Measurements from ENCODE around the gene PLGRKT. TPM values are rescaled to one million over a fixed set of nuclear protein-coding genes. Genes with fewer than 3 reads are reported as not detected.

Gene PLGRKT
- total and polyA plus RNA-seq, 2 donors (not counting 3 experiments of a cell fraction or from before 2014, with no cell fraction given) = 3.8 to 21.2 TPM

DNA sequence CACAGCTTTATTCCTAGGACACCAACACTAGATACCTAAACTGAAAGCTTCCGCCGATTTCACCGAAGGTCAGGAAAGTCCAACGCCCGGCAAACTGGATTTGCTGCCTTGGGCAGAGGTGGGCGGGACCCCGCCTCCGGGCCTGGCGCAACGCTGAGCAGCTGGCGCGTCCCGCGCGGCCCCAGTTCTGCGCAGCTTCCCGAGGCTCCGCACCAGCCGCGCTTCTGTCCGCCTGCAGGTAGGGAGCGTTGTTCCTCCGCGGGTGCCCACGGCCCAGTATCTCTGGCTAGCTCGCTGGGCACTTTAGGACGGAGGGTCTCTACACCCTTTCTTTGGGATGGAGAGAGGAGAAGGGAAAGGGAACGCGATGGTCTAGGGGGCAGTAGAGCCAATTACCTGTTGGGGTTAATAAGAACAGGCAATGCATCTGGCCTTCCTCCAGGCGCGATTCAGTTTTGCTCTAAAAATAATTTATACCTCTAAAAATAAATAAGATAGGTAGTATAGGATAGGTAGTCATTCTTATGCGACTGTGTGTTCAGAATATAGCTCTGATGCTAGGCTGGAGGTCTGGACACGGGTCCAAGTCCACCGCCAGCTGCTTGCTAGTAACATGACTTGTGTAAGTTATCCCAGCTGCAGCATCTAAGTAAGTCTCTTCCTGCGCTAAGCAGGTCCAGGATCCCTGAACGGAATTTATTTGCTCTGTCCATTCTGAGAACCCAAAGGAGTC lies 12.8 kb upstream of the PLGRKT start, which contains the start of gene CD274:
TSS of gene CD274 (plus strand) at position 184 of the 733 bp plus-strand sequence. CDS start 5,572 bp downstream, outside the sequence.
- TSS peak; percentile 65 for BruUV-seq (replicated peaks)
- TF ChIP-seq GATA2 (IDR thresholded peaks at IDR 0.05; ENCODE audit: insufficient read depth, insufficient read length, low read depth, low read length) = peak; percentile 14
- TF ChIP-seq, protein P1, sequence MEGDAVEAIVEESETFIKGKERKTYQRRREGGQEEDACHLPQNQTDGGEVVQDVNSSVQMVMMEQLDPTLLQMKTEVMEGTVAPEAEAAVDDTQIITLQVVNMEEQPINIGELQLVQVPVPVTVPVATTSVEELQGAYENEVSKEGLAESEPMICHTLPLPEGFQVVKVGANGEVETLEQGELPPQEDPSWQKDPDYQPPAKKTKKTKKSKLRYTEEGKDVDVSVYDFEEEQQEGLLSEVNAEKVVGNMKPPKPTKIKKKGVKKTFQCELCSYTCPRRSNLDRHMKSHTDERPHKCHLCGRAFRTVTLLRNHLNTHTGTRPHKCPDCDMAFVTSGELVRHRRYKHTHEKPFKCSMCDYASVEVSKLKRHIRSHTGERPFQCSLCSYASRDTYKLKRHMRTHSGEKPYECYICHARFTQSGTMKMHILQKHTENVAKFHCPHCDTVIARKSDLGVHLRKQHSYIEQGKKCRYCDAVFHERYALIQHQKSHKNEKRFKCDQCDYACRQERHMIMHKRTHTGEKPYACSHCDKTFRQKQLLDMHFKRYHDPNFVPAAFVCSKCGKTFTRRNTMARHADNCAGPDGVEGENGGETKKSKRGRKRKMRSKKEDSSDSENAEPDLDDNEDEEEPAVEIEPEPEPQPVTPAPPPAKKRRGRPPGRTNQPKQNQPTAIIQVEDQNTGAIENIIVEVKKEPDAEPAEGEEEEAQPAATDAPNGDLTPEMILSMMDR (IDR thresholded peaks at IDR 0.05; ENCODE audit: extremely low read depth in 1 of 2, insufficient read depth in 1 of 2, low read depth in 1 of 2, low read length in 2 of 2) = peak; percentile 71 to 79
- TF ChIP-seq POLR2AphosphoS5 (IDR thresholded peaks at IDR 0.05; ENCODE audit: insufficient read depth, low read depth, low read length) = peak; percentile 94
- TF ChIP-seq MAX (IDR thresholded peaks at IDR 0.05; ENCODE audit: insufficient read depth, insufficient read length) = no peak
- peak; percentile 82 for TF ChIP-seq POLR2A (IDR thresholded peaks at IDR 0.05; ENCODE audit: low read depth, low read length)
- CTCF ChIA-PET = interaction anchor here (0.6 to 4.6 kb wide), 36 partner anchors 8 to 657 kb away, joined by 3 to 53 read pairs (median 4); partner anchors contain the start of genes ERMP1, INSL6, PDCD1LG2 and PLGRKT

More for the DNA sequence above, 12.8 kb upstream of the PLGRKT start, which contains the start of gene CD274:
- intact Hi-C loops (cut with micrococcal nuclease) (loop anchor here (1.0 to 2.0 kb wide), 4 partner anchors 38 to 140 kb away; no protein-coding TSS in a partner anchor), dilution Hi-C loops (cut with MboI; ENCODE audit: extremely low pct_ligation_motif_present, low sequenced_read_pairs) (no loop called here)
- H2AFZ ChIP-seq (ENCODE audit: low read depth, low read length) = peak within 1 kb of the TSS; percentile 63
- DNase-seq (ENCODE audit: low read depth, low spot score) (peak; percentile 92), FAIRE-seq (peak; percentile 35)
- no peaks in the 10 kb centered on the region for H3K27me3 ChIP-seq (ENCODE audit: control insufficient read depth in 2 of 2, insufficient read depth in 2 of 2, low read length in 2 of 2)
- H3K9ac ChIP-seq (replicated peaks; ENCODE audit: extremely low read depth, insufficient read depth, low read length) = peak within 1 kb of the TSS; percentile 88
- no peaks in the 10 kb centered on the region for H3K9me3 ChIP-seq (replicated peaks; ENCODE audit: control insufficient read depth, insufficient read depth, low read length)
- no peaks in the 10 kb centered on the region for H4K20me1 ChIP-seq (replicated peaks; ENCODE audit: control insufficient read depth, extremely low read depth, insufficient read depth, low read length)
- H3K79me2 ChIP-seq (ENCODE audit: control insufficient read depth, insufficient read depth, low read length) = peaks cover 46% of the 10 kb centered on the region
- peak within 1 kb of the TSS; percentile 38 to 98 (median 72) for H3K4me3 ChIP-seq (replicated peaks in 1 of 3; ENCODE audit: insufficient read depth in 1 of 3, low read depth in 1 of 3, low read length in 3 of 3)
- H3K9me1 ChIP-seq (replicated peaks; ENCODE audit: control insufficient read depth, extremely low read depth, insufficient read depth, low read length) = no peaks in the 10 kb centered on the region
- H3K27ac ChIP-seq (ENCODE audit: insufficient read depth, low read depth, low read length) = peak within 1 kb of the TSS; percentile 79
- POLR2A ChIA-PET = interaction anchor here (0.7 to 2.0 kb wide), 11 partner anchors 8 to 466 kb away, joined by 3 to 10 read pairs (median 4); partner anchors contain the start of genes JAK2 and PDCD1LG2
- no peaks in the 10 kb centered on the region for H3K36me3 ChIP-seq (ENCODE audit: control insufficient read depth in 2 of 2, extremely low read depth in 1 of 2, insufficient read depth in 2 of 2, low read length in 2 of 2)
- H3K4me2 ChIP-seq (ENCODE audit: insufficient read depth, low read length) = peak within 1 kb of the TSS; percentile 90
- peaks cover 68% of the 10 kb centered on the region for H3K4me1 ChIP-seq (ENCODE audit: control insufficient read depth, extremely low read depth, insufficient read depth, low read length)

Measured in endothelial cell of umbilical vein (primary cell).